GM20431 (cell line): ENCODE measurements around the gene CIAO2B.

Experiments
- in situ Hi-C: fragments of 300-500 bp; cut with MseI, MboI; formaldehyde crosslinking; loops from one replicate; pipeline ENCODE4 v1.15.0; 2020; ENCODE audit warnings: low sequenced_read_pairs; ENCODE audit not compliant: unreplicated experiment

Gene CIAO2B

DNA sequence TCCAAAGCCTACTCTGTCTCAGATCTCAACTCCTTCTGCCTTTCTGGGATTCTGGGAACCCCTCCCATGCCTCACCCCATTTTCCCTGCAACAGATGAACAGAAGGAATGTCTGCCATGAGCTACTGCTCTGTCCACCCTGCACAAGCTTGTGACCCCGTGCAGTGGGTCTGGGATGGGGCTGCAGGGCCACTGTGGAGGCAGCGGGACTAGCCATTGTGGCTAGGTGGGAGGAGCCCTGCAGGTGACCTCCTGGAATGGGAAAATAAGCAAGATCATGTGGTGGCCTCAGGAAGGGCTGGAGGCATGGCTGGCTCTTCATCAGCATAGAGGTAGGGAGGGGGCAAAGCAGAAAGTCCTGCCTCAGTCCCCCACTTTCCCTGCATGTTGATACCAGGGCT, 40.1 kb downstream of the CIAO2B start:
- in situ Hi-C loops, result no loop called here

DNA sequence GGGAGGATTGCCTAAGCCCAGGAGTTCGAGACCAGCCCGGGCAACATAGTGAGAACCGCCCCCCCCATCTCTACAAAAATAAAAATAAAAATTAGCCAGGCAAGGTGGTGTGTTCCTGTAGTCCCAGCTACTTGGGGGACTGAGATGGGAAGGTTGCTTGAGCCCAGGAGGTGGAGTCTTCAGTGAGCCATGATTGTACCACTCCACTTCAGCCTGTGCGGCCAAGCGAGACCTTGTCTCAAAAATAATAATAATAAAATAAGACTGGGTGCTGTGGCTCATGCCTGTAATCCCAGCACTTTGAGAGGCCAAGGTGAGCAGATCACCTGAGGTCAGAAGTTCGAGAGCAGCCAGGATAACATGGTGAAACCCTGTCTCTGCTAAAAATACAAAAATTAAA, 42.4 kb downstream of the CIAO2B start:
- in situ Hi-C loops, result no loop called here

DNA sequence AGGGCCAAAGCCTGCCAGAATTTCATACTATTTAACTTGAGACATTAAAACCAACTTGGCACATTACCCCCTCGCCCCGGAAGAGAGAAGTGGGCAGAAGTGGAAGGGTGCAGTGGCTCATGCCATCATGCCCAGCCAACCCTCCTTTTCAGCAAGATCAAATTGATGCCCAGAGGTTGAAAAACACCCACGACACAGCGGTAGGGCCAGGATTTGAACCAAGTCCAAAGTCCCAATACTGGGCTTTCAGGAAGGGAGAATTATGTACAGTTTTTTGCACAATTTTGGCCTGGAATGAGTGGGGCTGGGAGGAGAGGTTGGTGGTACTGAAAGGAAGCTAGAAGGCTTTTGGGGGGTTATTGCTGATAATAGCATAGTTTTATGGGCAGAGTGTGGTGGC, 42.8 kb downstream of the CIAO2B start:
- in situ Hi-C loops, result no loop called here

DNA sequence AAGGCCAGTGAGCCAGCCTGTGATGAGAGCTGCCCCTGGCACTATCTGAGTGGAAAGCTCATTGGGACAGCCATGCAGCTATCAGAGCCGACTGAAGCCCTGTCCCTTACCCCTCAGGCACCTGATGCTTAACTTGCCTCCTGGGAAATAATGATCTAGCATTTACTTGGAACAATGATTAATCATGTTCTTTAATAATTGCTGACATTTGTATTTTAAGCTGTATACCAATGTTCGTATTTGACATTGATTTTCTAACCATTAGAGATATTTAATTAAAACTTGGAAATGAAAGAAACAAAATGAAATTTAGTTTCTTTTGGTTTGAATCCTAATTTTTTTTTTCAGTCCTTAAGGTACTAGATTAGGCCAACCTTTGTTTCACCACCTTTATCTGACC, 43.4 kb downstream of the CIAO2B start:
- in situ Hi-C loops, result no loop called here

DNA sequence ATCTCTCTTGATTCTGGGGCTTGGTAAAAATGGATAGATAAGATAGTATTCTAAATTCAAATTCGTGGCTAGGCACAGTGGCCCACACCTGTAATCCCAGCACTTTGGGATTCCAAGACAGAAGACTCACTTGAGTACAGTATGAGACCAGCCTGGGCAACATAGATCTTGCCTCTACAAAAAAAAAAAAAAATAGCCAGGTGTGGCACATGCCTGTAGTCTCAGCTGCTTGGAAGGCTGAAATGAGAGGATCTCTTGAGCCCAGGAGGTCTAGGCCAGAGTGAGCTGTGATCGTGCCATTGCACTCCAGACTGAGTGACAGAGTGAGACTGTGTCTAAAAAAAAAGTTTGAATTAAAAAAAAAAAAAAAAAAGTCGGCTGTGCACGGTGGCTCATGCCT, 44.6 kb downstream of the CIAO2B start:
- in situ Hi-C loops, result no loop called here

DNA sequence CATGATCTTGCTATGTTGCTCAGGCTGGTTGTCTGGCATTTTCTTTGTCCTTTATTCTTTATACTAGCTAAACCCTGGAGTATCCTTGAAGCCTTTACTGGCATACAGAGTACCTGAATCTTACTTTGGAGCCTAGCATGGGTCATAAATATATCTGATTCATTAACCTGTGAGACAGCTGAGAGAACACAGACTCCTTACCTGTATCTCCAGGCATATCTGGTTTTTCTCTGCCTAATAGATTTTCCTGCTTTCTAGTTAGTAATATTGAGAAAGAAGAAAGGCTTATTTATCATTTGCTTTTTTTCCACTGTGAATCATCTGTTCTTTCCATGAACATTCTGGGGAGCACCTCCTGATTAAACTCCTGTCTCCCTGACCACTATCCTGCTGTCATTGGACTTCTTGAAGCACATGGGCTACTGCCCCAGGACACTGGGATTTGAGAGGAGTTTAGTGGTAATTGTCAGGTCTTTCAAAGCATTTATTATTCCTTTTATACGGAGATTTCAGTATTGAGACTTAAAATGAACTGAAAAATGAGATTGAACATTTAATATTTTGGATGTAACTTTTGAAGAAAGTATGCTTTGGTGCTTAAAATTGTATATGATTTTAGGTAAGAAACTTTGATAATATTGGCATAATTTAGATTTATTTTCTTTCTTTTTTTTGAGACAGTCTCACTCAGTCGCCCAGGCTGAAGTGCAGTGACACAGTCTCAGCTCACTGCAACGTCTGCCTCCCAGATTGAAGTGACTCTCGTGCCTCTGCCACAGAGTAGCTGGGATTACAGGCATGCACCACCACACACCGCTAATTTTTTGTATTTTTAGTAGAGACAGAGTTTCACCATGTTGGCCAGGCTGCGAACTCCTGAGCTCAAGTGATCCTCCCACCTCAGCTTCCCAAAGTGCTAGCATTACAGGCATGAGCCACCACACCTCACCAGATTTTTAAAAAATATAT, 45.3 kb downstream of the CIAO2B start:
- in situ Hi-C loops, result no loop called here

DNA sequence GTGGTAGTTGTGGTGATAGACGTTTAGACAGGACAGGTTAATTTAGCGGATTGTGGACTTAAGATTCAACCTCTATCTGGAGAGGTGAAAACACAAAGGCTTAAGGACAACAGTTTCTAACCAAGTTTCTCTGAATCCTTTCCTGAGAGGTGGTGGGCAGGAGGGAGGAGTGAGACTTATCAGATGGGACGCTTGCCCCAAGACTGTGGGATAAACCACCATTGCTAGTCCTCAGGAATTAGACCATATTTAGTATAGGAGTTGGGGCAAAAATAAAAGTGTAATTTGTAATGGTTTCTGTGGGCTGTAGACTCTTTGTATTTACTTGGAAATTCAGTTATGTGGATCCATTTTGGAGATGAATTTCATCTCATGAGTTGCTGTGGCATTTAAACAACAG, 47.3 kb downstream of the CIAO2B start:
- in situ Hi-C loops, result no loop called here

DNA sequence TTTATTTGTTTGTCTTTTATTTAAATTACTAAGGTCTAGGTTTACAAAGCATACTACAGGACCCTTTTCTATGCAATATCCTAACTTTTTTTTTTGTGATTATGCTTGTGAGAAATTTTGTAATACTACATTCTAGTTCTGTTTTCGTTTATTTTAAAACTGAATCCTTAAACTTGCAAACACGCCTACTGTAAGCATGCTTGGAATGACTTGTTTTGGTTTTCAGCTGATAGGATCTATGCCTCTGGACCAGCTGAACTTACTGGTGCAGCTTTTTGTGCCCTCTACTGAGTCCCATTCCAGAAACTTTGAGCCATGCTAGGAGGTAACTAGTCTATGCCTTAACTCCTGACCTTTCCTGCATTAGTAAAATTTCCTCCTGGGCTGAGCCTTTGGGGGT, 47.9 kb downstream of the CIAO2B start:
- in situ Hi-C loops, result no loop called here

DNA sequence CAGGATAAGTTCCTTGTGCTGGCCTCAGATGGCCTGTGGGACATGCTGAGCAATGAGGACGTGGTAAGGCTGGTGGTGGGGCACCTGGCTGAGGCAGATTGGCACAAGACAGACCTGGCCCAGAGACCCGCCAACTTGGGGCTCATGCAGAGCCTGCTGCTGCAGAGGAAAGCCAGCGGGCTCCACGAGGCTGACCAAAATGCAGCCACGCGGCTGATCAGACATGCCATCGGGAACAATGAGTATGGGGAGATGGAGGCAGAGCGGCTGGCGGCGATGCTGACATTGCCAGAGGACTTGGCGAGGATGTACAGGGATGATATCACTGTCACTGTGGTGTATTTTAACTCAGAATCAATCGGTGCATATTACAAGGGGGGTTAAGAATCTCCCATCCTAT, 48.7 kb downstream of the CIAO2B start:
- in situ Hi-C loops, result no loop called here

DNA sequence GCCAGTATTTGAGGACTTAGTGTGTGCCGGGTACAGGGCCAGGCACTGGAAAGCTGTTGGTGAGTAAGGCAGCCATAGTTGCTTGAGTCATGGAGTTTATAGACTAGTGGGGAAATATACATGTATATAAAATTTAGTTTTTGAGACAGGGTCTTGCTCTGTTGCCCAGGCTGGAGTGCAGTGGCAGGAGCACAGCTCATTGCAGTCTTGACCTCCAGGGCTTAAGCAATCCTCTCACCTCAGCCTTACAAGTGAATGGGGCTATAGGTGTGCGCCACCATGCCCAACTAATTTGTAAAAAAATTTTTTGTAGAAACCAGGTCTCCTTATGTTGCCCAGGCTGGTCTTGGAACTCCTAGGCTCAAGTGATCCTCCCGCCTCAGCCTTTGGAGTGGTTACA, 51.5 kb downstream of the CIAO2B start:
- in situ Hi-C loops, result no loop called here
